OCI-LY3 (cell line): ENCODE results near the gene PAMR1.

ENCODE experiments used
- H2AFZ ChIP-seq: fragments of 200-600, 300-600 bp; shearing (Covaris generic); 2 replicates; pipeline ENCODE4 v1.6.0; 2014; ENCODE audit warnings: antibody characterized with exemption, low read depth, low read length
- H3K27ac ChIP-seq: fragments of 200-600, 300-600 bp; sonication (generic); 2 replicates; pipeline ENCODE4 v1.5.1; 2014; ENCODE audit warnings: mild to moderate bottlenecking, low read length, moderate library complexity, mixed read lengths
- H3K27me3 ChIP-seq: fragments of 200-600, 300-600 bp; sonication (generic); 2 replicates; pipeline ENCODE4 v1.6.1; 2014; ENCODE audit warnings: low read depth, low read length, mixed read lengths
- H3K36me3 ChIP-seq: fragments of 200-600, 300-600 bp; sonication (generic); replicated peaks from 2 replicates; pipeline ENCODE3; 2014; ENCODE audit warnings: low read depth, low read length, mixed read lengths
- H3K4me1 ChIP-seq: fragments of 300-600, 200-600 bp; sonication (generic); 2 replicates; pipeline ENCODE4 v1.6.1; 2014; ENCODE audit warnings: low read length, mixed read lengths
- H3K4me2 ChIP-seq: fragments of 200-600, 300-600 bp; sonication (generic); 2 replicates; pipeline ENCODE4 v1.6.1; 2014; ENCODE audit warnings: low read length, mixed read lengths
- H3K4me3 ChIP-seq: fragments of 300-600, 200-600 bp; sonication (generic); 2 replicates; pipeline ENCODE4 v1.5.1; 2014; ENCODE audit warnings: antibody characterized with exemption, mild to moderate bottlenecking, low read length, moderate library complexity
- H3K79me2 ChIP-seq: fragments of 300-600, 200-600 bp; shearing (Covaris generic); 2 replicates; pipeline ENCODE4 v1.6.1; 2014; ENCODE audit warnings: mild to moderate bottlenecking, low read length, mixed read lengths
- H3K9ac ChIP-seq: fragments of 300-600, 200-600 bp; shearing (Covaris generic); 2 replicates; pipeline ENCODE4 v1.6.0; 2014; ENCODE audit warnings: mild to moderate bottlenecking, low read length, moderate library complexity
- H3K9me3 ChIP-seq: fragments of 200-600, 300-600 bp; shearing (Covaris generic); 2 replicates; pipeline ENCODE4 v1.6.1; 2014; ENCODE audit warnings: low read length, mixed read lengths; ENCODE audit not compliant: insufficient read depth
- H4K20me1 ChIP-seq: fragments of 200-600, 300-600 bp; sonication (generic); 2 replicates; pipeline ENCODE4 v1.6.1; 2016; ENCODE audit warnings: low read length, mixed read lengths; ENCODE audit not compliant: insufficient read depth
- CTCF ChIP-seq: fragments of 200-600, 300-600 bp; sonication (generic); IDR thresholded peaks from 2 replicates; pipeline ENCODE4 v1.5.1; 2014; ENCODE audit warnings: antibody characterized with exemption, low read length, low read depth
- EZH2phosphoT487 ChIP-seq: fragments of 200-600 bp; shearing (Covaris generic); IDR thresholded peaks from 2 replicates; pipeline ENCODE4 v1.6.1; 2018; ENCODE audit warnings: antibody characterized with exemption, mixed run types, low read depth

The PAMR1 gene

GRCh38 chr11:35491231-35491871 is 34.1 kb downstream of the PAMR1 start:
- Histone ChIP-seq H3K27ac (no peak overlapping the region), H3K36me3 (no peaks in the 10 kb centered on the region), H3K4me3 (no peak overlapping the region), H3K9me3 (no peaks in the 10 kb centered on the region), H3K9ac (no peak overlapping the region), H3K4me1 (no peaks in the 10 kb centered on the region), H3K79me2 (no peaks in the 10 kb centered on the region), H3K4me2 (no peak overlapping the region), H4K20me1 (no peaks in the 10 kb centered on the region), H2AFZ (no peak overlapping the region), H3K27me3 (peaks cover 34% of the 10 kb centered on the region)
- no peak for TF ChIP-seq EZH2phosphoT487
- TF ChIP-seq CTCF = no peak

GRCh38 chr11:35488117-35488516 is 37.3 kb downstream of the PAMR1 start:
- H3K27ac ChIP-seq = no peak overlapping the region
- no peaks in the 10 kb centered on the region for H4K20me1 ChIP-seq
- H3K27me3 ChIP-seq = peaks cover 49% of the 10 kb centered on the region
- no peaks in the 10 kb centered on the region for H3K36me3 ChIP-seq
- no peak overlapping the region for H2AFZ ChIP-seq
- TF ChIP-seq CTCF = no peak
- TF ChIP-seq EZH2phosphoT487 = no peak
- no peak overlapping the region for H3K9ac ChIP-seq
- H3K4me1 ChIP-seq = no peaks in the 10 kb centered on the region
- H3K9me3 ChIP-seq = peaks cover 5% of the 10 kb centered on the region; the same call in 1 of the 2 replicates
- no peak overlapping the region for H3K4me3 ChIP-seq
- no peaks in the 10 kb centered on the region for H3K79me2 ChIP-seq
- no peak overlapping the region for H3K4me2 ChIP-seq

- Histone ChIP-seq H4K20me1 (no peaks in the 10 kb centered on the region), H3K36me3 (no peaks in the 10 kb centered on the region), H3K27ac (no peak overlapping the region), H3K27me3 (peaks cover 54% of the 10 kb centered on the region), H3K9ac (no peak overlapping the region), H2AFZ (no peak overlapping the region), H3K79me2 (no peaks in the 10 kb centered on the region), H3K4me1 (no peaks in the 10 kb centered on the region), H3K4me3 (no peak overlapping the region), H3K4me2 (no peak overlapping the region), H3K9me3 (peaks cover 10% of the 10 kb centered on the region; the same call in 1 of the 2 replicates)
- TF ChIP-seq EZH2phosphoT487 (no peak), CTCF (peak; percentile 60)
Measured at GRCh38 chr11:35487532-35488078, 37.8 kb downstream of the PAMR1 start.

GRCh38 chr11:35486934-35487333 is 38.5 kb downstream of the PAMR1 start:
- Histone ChIP-seq H3K4me2 (no peak overlapping the region), H3K9ac (no peak overlapping the region), H3K27ac (no peak overlapping the region), H3K4me3 (no peak overlapping the region), H3K79me2 (no peaks in the 10 kb centered on the region), H3K36me3 (no peaks in the 10 kb centered on the region), H4K20me1 (no peaks in the 10 kb centered on the region), H3K9me3 (peaks cover 11% of the 10 kb centered on the region; the same call in 1 of the 2 replicates), H3K27me3 (peaks cover 53% of the 10 kb centered on the region), H3K4me1 (no peaks in the 10 kb centered on the region), H2AFZ (no peak overlapping the region)
- no peak for TF ChIP-seq CTCF
- no peak for TF ChIP-seq EZH2phosphoT487
